ENCODE measurements around the gene ALOX5AP.

DNA sequence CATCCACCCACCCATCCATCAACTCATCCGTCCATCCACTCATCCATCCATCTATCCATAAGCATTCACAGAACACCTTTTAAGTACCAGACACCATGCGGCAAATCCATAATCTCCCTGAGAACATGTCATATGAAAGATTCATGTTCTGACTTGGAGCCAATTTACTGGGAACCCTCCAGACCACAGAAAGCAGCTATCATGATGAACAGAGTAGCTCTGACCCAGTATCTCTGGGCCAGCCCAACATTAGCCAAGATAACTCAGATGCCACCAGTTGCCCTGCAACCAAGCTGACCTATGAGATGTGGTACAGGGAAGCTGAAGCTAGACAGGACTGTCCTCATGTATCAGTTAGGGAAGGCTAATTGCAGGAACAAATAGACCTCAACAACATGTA, 51.3 kb downstream of the ALOX5AP start:
- TF ChIP-seq SAP30 (IDR thresholded peaks at IDR 0.05; ENCODE audit: borderline replicate concordance, insufficient read depth, low read depth, low read length, poor library complexity, severe bottlenecking) = no peak
- no peak for TF ChIP-seq SIRT6 (IDR thresholded peaks at IDR 0.05; ENCODE audit: low read depth, low read length)
- TF ChIP-seq JUN (IDR thresholded peaks at IDR 0.05; ENCODE audit: borderline replicate concordance, low read depth, low read length) = no peak
- no peak for TF ChIP-seq JUN (CRISPR knock-in tag; IDR thresholded peaks at IDR 0.05; ENCODE audit: borderline replicate concordance)
- no peak for TF ChIP-seq BCLAF1 (IDR thresholded peaks at IDR 0.05; ENCODE audit: borderline replicate concordance in 1 of 2, control insufficient read depth in 1 of 2, low read depth in 2 of 2, low read length in 1 of 2)

All from K562 (cell line).